ENCODE data around the gene MAD1L1.

DNA sequence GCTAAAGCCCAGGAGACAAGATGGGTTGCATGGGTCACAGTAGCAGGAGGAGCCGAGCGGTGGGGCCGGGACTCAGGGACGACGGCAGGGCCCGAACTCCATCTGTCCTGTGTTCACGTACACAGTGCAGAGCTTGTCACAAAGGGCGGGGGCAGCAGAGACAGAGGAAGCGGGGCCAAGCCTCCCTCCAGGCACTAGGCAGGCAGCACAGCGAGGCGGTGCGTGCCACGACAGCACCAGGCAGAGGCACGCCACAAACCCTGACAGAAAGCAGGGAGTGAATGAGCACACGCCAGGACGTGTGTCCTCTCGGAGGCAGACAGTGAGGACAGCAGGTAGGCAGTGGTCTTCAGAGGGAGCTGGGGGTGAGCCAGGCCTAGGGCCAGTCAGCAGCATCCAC, 177.8 kb downstream of the MAD1L1 start:
- TF ChIP-seq, protein P1, sequence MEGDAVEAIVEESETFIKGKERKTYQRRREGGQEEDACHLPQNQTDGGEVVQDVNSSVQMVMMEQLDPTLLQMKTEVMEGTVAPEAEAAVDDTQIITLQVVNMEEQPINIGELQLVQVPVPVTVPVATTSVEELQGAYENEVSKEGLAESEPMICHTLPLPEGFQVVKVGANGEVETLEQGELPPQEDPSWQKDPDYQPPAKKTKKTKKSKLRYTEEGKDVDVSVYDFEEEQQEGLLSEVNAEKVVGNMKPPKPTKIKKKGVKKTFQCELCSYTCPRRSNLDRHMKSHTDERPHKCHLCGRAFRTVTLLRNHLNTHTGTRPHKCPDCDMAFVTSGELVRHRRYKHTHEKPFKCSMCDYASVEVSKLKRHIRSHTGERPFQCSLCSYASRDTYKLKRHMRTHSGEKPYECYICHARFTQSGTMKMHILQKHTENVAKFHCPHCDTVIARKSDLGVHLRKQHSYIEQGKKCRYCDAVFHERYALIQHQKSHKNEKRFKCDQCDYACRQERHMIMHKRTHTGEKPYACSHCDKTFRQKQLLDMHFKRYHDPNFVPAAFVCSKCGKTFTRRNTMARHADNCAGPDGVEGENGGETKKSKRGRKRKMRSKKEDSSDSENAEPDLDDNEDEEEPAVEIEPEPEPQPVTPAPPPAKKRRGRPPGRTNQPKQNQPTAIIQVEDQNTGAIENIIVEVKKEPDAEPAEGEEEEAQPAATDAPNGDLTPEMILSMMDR (IDR thresholded peaks at IDR 0.05): no peak
- TF ChIP-seq POLR2A (IDR thresholded peaks at IDR 0.05): no peak
